B cell (primary cell): ENCODE measurements around the gene BIRC2.

Experiments
- CTCF ChIP-seq: fragments of 200-600 bp; IDR thresholded peaks from one replicate; pipeline ENCODE4 v1.8.0; 2022; ENCODE audit warnings: antibody characterized with exemption, mild to moderate bottlenecking
- EZH2 ChIP-seq: IDR thresholded peaks from 2 replicates; pipeline ENCODE4 v1.6.1; 2012; ENCODE audit warnings: borderline replicate concordance, low read depth, mild to moderate bottlenecking, moderate library complexity, low read length; ENCODE audit not compliant: insufficient read depth, poor library complexity, severe bottlenecking

GRCh38 chr11:102386136-102386734 is 39.2 kb downstream of the BIRC2 start:
- TF ChIP-seq EZH2 (no peak), CTCF (no peak)
